Trophoblast cell (in vitro differentiated cells and primary cell): Measurements from ENCODE around the gene IL31.

Experiments
- DNase-seq, 2 donors: peaks; one replicate each; pipeline ENCODE4 v3.0.0-alpha.2; 2016
- H2AFZ ChIP-seq: 2 replicates; pipeline ENCODE4 v1.6.1; 2013; ENCODE audit warnings: low read length, moderate library complexity, mild to moderate bottlenecking; ENCODE audit not compliant: insufficient read depth, poor library complexity
- H2AK5ac ChIP-seq: 2 replicates; pipeline ENCODE4 v1.6.1; 2013; ENCODE audit warnings: mild to moderate bottlenecking, low read length
- H2BK120ac ChIP-seq: 2 replicates; pipeline ENCODE4 v1.6.1; 2013; ENCODE audit warnings: low read length, mild to moderate bottlenecking, moderate library complexity; ENCODE audit not compliant: insufficient read depth, poor library complexity
- H2BK12ac ChIP-seq: 2 replicates; pipeline ENCODE4 v1.6.1; 2013; ENCODE audit warnings: mild to moderate bottlenecking, low read length, moderate library complexity
- H2BK5ac ChIP-seq: 2 replicates; pipeline ENCODE4 v1.6.1; 2013; ENCODE audit warnings: low read length, low read depth, moderate library complexity, mild to moderate bottlenecking; ENCODE audit not compliant: poor library complexity
- H3K14ac ChIP-seq: 2 replicates; pipeline ENCODE4 v1.6.1; 2013; ENCODE audit warnings: mild to moderate bottlenecking, low read length
- H3K18ac ChIP-seq: 2 replicates; pipeline ENCODE4 v1.6.1; 2013; ENCODE audit warnings: mild to moderate bottlenecking, low read length
- H3K23ac ChIP-seq: 2 replicates; pipeline ENCODE4 v1.6.1; 2013; ENCODE audit warnings: low read length
- H3K27ac ChIP-seq: 2 replicates; pipeline ENCODE4 v1.5.1; 2013; ENCODE audit warnings: low read depth, mild to moderate bottlenecking, inconsistent platforms, low read length, moderate library complexity
- H3K27me3 ChIP-seq: 2 replicates; pipeline ENCODE4 v1.6.1; 2013; ENCODE audit warnings: inconsistent platforms, mild to moderate bottlenecking, low read length, moderate library complexity; ENCODE audit not compliant: insufficient read depth
- H3K36me3 ChIP-seq, 2 experiments: 1 replicate in 1 of 2; 2 replicates in 1 of 2; pipeline ENCODE4 v1.6.1; 2013; ENCODE audit warnings: low read length in 2 of 2, mild to moderate bottlenecking in 2 of 2, moderate library complexity in 1 of 2; ENCODE audit not compliant: insufficient read depth in 2 of 2, control insufficient read depth in 1 of 2
- H3K4ac ChIP-seq: 2 replicates; pipeline ENCODE4 v1.6.1; 2013; ENCODE audit warnings: low read depth, mild to moderate bottlenecking, low read length, moderate library complexity
- H3K4me1 ChIP-seq, 2 experiments: 1 replicate in 1 of 2; 2 replicates in 1 of 2; pipeline ENCODE4 v1.6.1; 2013; ENCODE audit warnings: low read length in 2 of 2, mild to moderate bottlenecking in 2 of 2, moderate library complexity in 1 of 2; ENCODE audit not compliant: insufficient read depth in 2 of 2, control insufficient read depth in 1 of 2
- H3K4me2 ChIP-seq: 2 replicates; pipeline ENCODE4 v1.6.1; 2013; ENCODE audit warnings: inconsistent platforms, mild to moderate bottlenecking, low read length, moderate library complexity
- H3K4me3 ChIP-seq: 2 replicates; pipeline ENCODE4 v1.5.1; 2013; ENCODE audit warnings: mild to moderate bottlenecking, low read depth, low read length, inconsistent platforms
- H3K79me1 ChIP-seq: one replicate; pipeline ENCODE4 v1.6.1; 2013; ENCODE audit warnings: low read length
- H3K79me2 ChIP-seq: 2 replicates; pipeline ENCODE4 v1.6.1; 2013; ENCODE audit warnings: low read length, mild to moderate bottlenecking; ENCODE audit not compliant: control insufficient read depth, insufficient read depth, poor library complexity
- H3K9ac ChIP-seq: 2 replicates; pipeline ENCODE4 v1.6.1; 2013; ENCODE audit warnings: mild to moderate bottlenecking, low read length
- H3K9me3 ChIP-seq: 2 replicates; pipeline ENCODE4 v1.6.1; 2013; ENCODE audit warnings: low read depth, mild to moderate bottlenecking, control low read depth, inconsistent platforms, low read length; ENCODE audit not compliant: insufficient read depth
- H4K12ac ChIP-seq: 2 replicates; pipeline ENCODE4 v1.6.1; 2013; ENCODE audit warnings: low read depth, mild to moderate bottlenecking, low read length, moderate library complexity
- H4K8ac ChIP-seq: 2 replicates; pipeline ENCODE4 v1.6.1; 2013; ENCODE audit warnings: low read depth, mild to moderate bottlenecking, low read length, moderate library complexity
- H4K91ac ChIP-seq: one replicate; pipeline ENCODE4 v1.6.1; 2013; ENCODE audit warnings: low read depth, mild to moderate bottlenecking, low read length, moderate library complexity
- WGBS: extraction: QIAGEN DNeasy Blood & Tissue Kit; methylation state at CpG from one replicate; pipeline ENCODE4 v1.1.7; 2013; ENCODE audit warnings: missing lambda C conversion rate; ENCODE audit not compliant: insufficient read length, insufficient coverage; ENCODE audit errors: extremely low coverage; 5-methylcytosine and 5-hydroxymethylcytosine counted together

IL31 gene

GRCh38 chr12:122207391-122207790 lies 33.4 kb upstream of the IL31 start:
- Histone ChIP-seq H3K4ac (no peak overlapping the region), H3K4me1 (peaks cover 6 to 9% of the 10 kb centered on the region in 2 experiments), H2AFZ (no peak overlapping the region), H2BK12ac (no peak overlapping the region), H4K8ac (no peak overlapping the region), H3K27ac (no peak overlapping the region), H3K27me3 (peaks cover 13% of the 10 kb centered on the region), H3K23ac (no peak overlapping the region), H2AK5ac (no peak overlapping the region), H3K4me3 (no peak overlapping the region), H3K9ac (no peak overlapping the region), H4K91ac (no peak overlapping the region), H3K79me1 (peaks cover 2% of the 10 kb centered on the region), H2BK120ac (no peak overlapping the region), H4K12ac (no peak overlapping the region), H3K14ac (no peak overlapping the region), H3K4me2 (no peak overlapping the region), H3K18ac (no peak overlapping the region), H3K36me3 (peaks cover 31 to 40% of the 10 kb centered on the region in 2 experiments), H2BK5ac (no peak overlapping the region), H3K9me3 (peaks cover 1% of the 10 kb centered on the region), H3K79me2 (no peaks in the 10 kb centered on the region)
- DNase-seq: no peak
- no CpG with 5 or more reads among the region's 8 CpGs for WGBS

DNA sequence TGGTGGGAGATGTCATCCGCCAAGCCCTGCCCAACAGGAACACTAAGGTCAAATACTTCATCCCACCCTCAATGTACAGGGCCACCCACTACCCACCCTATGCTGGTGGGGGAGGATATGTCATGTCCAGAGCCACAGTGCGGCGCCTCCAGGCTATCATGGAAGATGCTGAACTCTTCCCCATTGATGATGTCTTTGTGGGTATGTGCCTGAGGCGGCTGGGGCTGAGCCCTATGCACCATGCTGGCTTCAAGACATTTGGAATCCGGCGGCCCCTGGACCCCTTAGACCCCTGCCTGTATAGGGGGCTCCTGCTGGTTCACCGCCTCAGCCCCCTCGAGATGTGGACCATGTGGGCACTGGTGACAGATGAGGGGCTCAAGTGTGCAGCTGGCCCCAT lies 33.0 kb upstream of the IL31 start:
- no CpG with 5 or more reads among the region's 8 CpGs for WGBS

GRCh38 chr12:122206111-122206881 lies 32.3 kb upstream of the IL31 start:
- Histone ChIP-seq H3K4me2 (no peak overlapping the region), H3K18ac (no peak overlapping the region), H4K12ac (no peak overlapping the region), H3K4me1 (peaks cover 6 to 9% of the 10 kb centered on the region in 2 experiments), H3K9ac (no peak overlapping the region), H4K8ac (no peak overlapping the region), H2BK5ac (no peak overlapping the region), H3K79me1 (peaks cover 2% of the 10 kb centered on the region), H3K14ac (no peak overlapping the region), H3K23ac (no peak overlapping the region), H2BK120ac (no peak overlapping the region), H3K79me2 (no peaks in the 10 kb centered on the region), H2AK5ac (no peak overlapping the region), H4K91ac (no peak overlapping the region), H2AFZ (no peak overlapping the region), H3K4ac (no peak overlapping the region), H3K36me3 (peaks cover 27 to 38% of the 10 kb centered on the region in 2 experiments), H3K27me3 (peaks cover 13% of the 10 kb centered on the region), H3K4me3 (no peak overlapping the region), H3K27ac (no peak overlapping the region), H2BK12ac (no peak overlapping the region), H3K9me3 (peaks cover 1% of the 10 kb centered on the region)
- DNase-seq: no peak
- WGBS: no CpG with 5 or more reads among the region's 27 CpGs

More for the DNA sequence above, 33.0 kb upstream of the IL31 start:
- Histone ChIP-seq H2BK12ac (no peak overlapping the region), H3K9ac (no peak overlapping the region), H3K4me1 (peaks cover 6 to 9% of the 10 kb centered on the region in 2 experiments), H2BK120ac (no peak overlapping the region), H3K9me3 (peaks cover 1% of the 10 kb centered on the region), H3K14ac (no peak overlapping the region), H2AFZ (no peak overlapping the region), H4K12ac (no peak overlapping the region), H3K23ac (no peak overlapping the region), H4K91ac (no peak overlapping the region), H2BK5ac (no peak overlapping the region), H3K36me3 (peaks cover 31 to 40% of the 10 kb centered on the region in 2 experiments), H3K79me2 (no peaks in the 10 kb centered on the region), H3K27me3 (peaks cover 13% of the 10 kb centered on the region), H3K79me1 (peaks cover 2% of the 10 kb centered on the region), H3K4ac (no peak overlapping the region), H3K27ac (no peak overlapping the region), H2AK5ac (no peak overlapping the region), H3K4me3 (no peak overlapping the region), H3K4me2 (no peak overlapping the region), H4K8ac (no peak overlapping the region), H3K18ac (no peak overlapping the region)
- DNase-seq: no peak

- Histone ChIP-seq H3K79me1 (peaks cover 2% of the 10 kb centered on the region), H3K27me3 (peaks cover 13% of the 10 kb centered on the region), H3K27ac (no peak overlapping the region), H3K18ac (no peak overlapping the region), H2BK12ac (no peak overlapping the region), H3K4me3 (no peak overlapping the region), H3K4me1 (peaks cover 6 to 10% of the 10 kb centered on the region in 2 experiments), H3K36me3 (peaks cover 22 to 32% of the 10 kb centered on the region in 2 experiments), H3K9me3 (peaks cover 1% of the 10 kb centered on the region), H4K12ac (no peak overlapping the region), H3K4ac (no peak overlapping the region), H3K79me2 (no peaks in the 10 kb centered on the region), H2BK120ac (no peak overlapping the region), H4K91ac (no peak overlapping the region), H3K4me2 (no peak overlapping the region), H2BK5ac (no peak overlapping the region), H4K8ac (no peak overlapping the region), H3K9ac (no peak overlapping the region), H2AK5ac (no peak overlapping the region), H3K14ac (no peak overlapping the region), H3K23ac (no peak overlapping the region), H2AFZ (no peak overlapping the region)
- no CpG with 5 or more reads among the region's 23 CpGs for WGBS
- no peak for DNase-seq
Observed at GRCh38 chr12:122205053-122205925, 31.3 kb upstream of the IL31 start.
